Nephron progenitor cell (in vitro differentiated cells): ENCODE results near the gene PGM5.

ENCODE experiments used
- DNase-seq: peaks from one replicate; pipeline ENCODE4 v3.0.0; 2021
- H3K27ac Mint-ChIP-seq: 2 replicates; pipeline ENCODE4 v1.8.0; 2021; ENCODE audit warnings: mild to moderate bottlenecking, moderate library complexity, mixed read lengths
- H3K27me3 Mint-ChIP-seq: 2 replicates; pipeline ENCODE4 v1.8.0; 2021; ENCODE audit warnings: mild to moderate bottlenecking, low read depth, mixed read lengths; ENCODE audit not compliant: poor library complexity
- H3K36me3 Mint-ChIP-seq: 2 replicates; pipeline ENCODE4 v1.8.0; 2021; ENCODE audit warnings: low read depth, mixed read lengths
- H3K4me1 Mint-ChIP-seq: 2 replicates; pipeline ENCODE4 v1.8.0; 2021; ENCODE audit warnings: mixed read lengths
- H3K4me3 Mint-ChIP-seq: 2 replicates; pipeline ENCODE4 v1.8.0; 2021; ENCODE audit warnings: mild to moderate bottlenecking, moderate library complexity, mixed read lengths
- H3K9me3 Mint-ChIP-seq: 2 replicates; pipeline ENCODE4 v1.8.0; 2021; ENCODE audit warnings: mild to moderate bottlenecking, moderate library complexity, mixed read lengths
- TF ChIP-seq, protein P1 (sequence below): fragments of 200-600 bp; sonication (generic); IDR thresholded peaks from 2 replicates; pipeline ENCODE4 v1.5.0; 2021; ENCODE audit warnings: antibody characterized with exemption

PGM5 gene

DNA sequence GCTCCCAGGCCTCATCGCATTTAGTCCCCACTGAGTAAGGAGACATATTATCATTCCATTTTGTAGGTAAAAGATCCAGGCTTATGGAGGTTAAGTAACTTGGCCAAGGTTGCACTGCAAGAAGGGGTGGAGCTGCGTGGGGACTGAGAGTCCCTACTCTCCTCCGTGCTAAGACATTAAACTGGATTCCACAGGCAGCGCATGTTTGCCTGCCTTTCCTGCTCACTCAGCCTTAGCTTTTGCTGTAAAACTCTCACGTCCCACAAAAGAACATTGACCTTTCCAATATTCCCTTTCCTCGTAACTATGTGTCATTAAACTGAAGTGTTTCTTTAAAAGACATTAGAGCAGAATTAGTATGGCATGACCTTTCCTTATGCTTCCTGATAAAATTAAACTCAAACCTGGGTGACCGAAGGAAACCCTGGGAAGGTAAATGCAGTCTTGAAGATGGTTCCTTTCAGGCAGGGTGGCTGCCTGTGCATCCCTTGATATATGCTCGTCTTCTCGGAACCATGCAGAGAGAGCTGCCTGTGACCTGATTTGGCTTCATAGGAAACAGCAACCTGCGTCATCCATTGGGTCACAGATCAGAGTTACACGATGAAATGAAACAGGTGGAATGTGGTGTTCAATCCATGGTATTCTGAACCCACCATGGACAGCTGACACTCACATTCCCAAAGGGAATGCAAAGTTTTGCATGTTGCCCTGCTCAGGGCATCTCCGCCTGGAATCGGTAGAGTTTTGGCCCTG is 98.3 kb downstream of the PGM5 start:
- H3K4me3 Mint-ChIP-seq: no peak overlapping the region
- H3K9me3 Mint-ChIP-seq: no peaks in the 10 kb centered on the region
- TF ChIP-seq, protein P1, sequence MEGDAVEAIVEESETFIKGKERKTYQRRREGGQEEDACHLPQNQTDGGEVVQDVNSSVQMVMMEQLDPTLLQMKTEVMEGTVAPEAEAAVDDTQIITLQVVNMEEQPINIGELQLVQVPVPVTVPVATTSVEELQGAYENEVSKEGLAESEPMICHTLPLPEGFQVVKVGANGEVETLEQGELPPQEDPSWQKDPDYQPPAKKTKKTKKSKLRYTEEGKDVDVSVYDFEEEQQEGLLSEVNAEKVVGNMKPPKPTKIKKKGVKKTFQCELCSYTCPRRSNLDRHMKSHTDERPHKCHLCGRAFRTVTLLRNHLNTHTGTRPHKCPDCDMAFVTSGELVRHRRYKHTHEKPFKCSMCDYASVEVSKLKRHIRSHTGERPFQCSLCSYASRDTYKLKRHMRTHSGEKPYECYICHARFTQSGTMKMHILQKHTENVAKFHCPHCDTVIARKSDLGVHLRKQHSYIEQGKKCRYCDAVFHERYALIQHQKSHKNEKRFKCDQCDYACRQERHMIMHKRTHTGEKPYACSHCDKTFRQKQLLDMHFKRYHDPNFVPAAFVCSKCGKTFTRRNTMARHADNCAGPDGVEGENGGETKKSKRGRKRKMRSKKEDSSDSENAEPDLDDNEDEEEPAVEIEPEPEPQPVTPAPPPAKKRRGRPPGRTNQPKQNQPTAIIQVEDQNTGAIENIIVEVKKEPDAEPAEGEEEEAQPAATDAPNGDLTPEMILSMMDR: no peak
- H3K36me3 Mint-ChIP-seq: no peaks in the 10 kb centered on the region
- DNase-seq: no peak
- peaks cover 22% of the 10 kb centered on the region for H3K4me1 Mint-ChIP-seq
- no peak overlapping the region for H3K27ac Mint-ChIP-seq
- H3K27me3 Mint-ChIP-seq: no peaks in the 10 kb centered on the region

DNA sequence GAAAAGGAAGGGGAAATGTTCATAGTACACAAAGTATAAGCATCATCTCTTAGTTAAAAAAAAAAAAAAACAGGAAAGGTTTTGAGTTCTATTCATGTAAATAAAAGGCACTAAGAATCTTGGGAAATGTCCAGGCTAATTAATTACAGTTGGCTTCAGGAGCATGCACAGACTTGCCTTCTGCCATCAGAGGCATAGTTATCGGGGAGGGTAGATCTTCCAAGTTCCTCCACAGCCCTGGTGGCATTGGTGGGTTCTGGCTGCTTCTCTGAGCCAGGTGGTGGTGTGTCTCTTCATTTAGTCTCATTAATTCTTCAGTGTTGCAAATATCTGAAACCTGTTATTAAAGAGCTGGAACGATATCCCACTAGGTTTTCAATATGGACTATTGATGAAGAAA is 99.0 kb downstream of the PGM5 start:
- no peaks in the 10 kb centered on the region for H3K36me3 Mint-ChIP-seq
- no peaks in the 10 kb centered on the region for H3K9me3 Mint-ChIP-seq
- TF ChIP-seq, protein P1: no peak
- H3K4me3 Mint-ChIP-seq: no peak overlapping the region
- H3K27ac Mint-ChIP-seq: no peak overlapping the region
- H3K27me3 Mint-ChIP-seq: no peaks in the 10 kb centered on the region
- no peak for DNase-seq
- H3K4me1 Mint-ChIP-seq: peaks cover 22% of the 10 kb centered on the region

DNA sequence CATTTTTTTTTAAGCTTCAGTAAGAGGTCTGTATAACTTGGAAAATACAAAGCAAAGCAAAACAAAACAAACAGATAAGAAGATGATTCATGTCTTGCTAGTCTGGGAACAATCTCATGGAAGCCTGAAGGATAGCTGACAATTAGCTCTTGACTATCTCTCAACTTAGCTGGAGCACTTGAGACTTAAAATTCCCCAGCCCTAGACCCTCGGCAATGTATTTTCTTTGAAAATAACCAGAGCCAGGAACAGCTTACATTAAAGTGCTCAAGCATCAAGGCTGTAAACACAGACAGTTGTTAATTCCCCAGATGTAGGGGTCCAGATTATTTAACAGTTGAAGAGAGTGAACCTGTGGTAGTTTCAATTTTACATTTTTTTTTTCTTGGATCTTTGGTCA is 101.4 kb downstream of the PGM5 start:
- peaks cover 30% of the 10 kb centered on the region for H3K4me1 Mint-ChIP-seq
- no peak overlapping the region for H3K4me3 Mint-ChIP-seq
- no peak for DNase-seq
- TF ChIP-seq, protein P1: no peak
- H3K9me3 Mint-ChIP-seq: no peaks in the 10 kb centered on the region
- no peak overlapping the region for H3K27ac Mint-ChIP-seq
- no peaks in the 10 kb centered on the region for H3K27me3 Mint-ChIP-seq
- H3K36me3 Mint-ChIP-seq: no peaks in the 10 kb centered on the region

DNA sequence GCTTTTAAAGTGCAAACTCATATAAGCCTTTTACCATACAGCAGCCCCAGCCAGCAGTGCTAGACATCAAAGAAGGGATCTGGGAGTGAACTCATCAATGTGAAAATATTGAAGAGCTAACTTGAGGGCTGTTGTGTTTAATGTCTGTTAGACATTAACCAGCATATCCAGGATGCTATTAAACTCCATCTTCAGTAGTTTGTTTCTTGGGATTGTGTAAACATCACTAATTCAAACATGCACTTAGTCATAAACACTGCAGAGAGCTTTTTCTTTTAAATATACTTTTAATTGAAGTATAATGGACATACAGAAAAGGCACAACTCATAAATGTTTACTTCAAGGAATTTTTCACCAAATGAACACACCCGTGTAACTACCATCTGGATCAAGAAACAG is 102.5 kb downstream of the PGM5 start:
- no peak for DNase-seq
- Mint-ChIP-seq H3K36me3 (no peaks in the 10 kb centered on the region), H3K27me3 (peaks cover 4% of the 10 kb centered on the region), H3K4me1 (peaks cover 30% of the 10 kb centered on the region), H3K4me3 (no peak overlapping the region), H3K9me3 (no peaks in the 10 kb centered on the region), H3K27ac (no peak overlapping the region)
- TF ChIP-seq, protein P1: no peak

DNA sequence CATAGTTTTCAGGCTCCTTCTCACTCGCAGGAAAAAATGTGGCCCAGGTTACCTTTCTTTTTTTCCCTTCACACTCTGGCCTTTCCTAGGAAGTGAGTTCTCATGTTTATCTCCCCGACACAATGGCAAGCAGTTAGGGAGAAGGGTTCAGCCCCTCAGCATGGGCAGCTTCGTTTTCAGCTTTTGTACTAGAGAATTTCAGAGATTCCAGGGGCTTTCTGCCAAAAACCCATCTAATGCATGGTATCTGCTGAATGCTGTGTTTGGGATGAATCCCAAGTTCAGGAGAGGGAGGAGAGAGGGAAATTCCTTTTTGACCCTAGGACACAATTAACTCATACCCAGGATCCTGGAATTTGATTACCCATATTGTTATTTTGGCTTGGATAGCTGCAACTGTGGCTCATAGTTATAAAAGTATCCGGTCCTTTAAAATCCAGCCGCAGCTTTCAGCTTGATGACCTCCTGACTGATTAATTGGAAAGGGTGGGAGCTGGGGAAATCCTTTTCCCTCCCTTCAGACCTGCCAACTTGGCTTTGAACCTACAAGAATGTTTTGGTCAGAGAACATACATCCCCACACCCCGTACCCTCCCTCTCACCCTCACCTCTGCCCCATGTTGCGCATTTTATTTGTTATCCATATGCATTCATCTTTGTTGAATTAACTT is 105.8 kb downstream of the PGM5 start:
- DNase-seq: no peak
- TF ChIP-seq, protein P1: no peak
- Mint-ChIP-seq H3K36me3 (peaks cover 7% of the 10 kb centered on the region), H3K4me1 (peaks cover 18% of the 10 kb centered on the region), H3K4me3 (no peak overlapping the region), H3K9me3 (peaks cover 7% of the 10 kb centered on the region), H3K27me3 (peaks cover 4% of the 10 kb centered on the region), H3K27ac (no peak overlapping the region)
